CD4-positive, alpha-beta memory T cell (primary cell): ENCODE results near the gene TMEM63B. TPM values are rescaled to one million over a fixed set of nuclear protein-coding genes. Genes with fewer than 3 reads are reported as not detected.
"Not testable (repeated sequence)": the region's sequence is repeated elsewhere in the genome, so short reads cannot be mapped to it uniquely, and the experiment has no call there.

Experiments used
- CTCF ChIA-PET: fragments of 350-600 bp; sonication (Branson Sonifier 250); formaldehyde crosslinking; loops from one replicate; lab custom pipeline; 2021; ENCODE audit warnings: inconsistent platforms; ENCODE audit not compliant: partially characterized antibody; lab: Charles Lee
- POLR2A ChIA-PET: fragments of 350-600 bp; sonication (Branson Sonifier 250); formaldehyde crosslinking; loops from one replicate; lab custom pipeline; 2021; ENCODE audit not compliant: partially characterized antibody; lab: Charles Lee
- DNase-seq, 5 donors: peaks; one replicate each; pipeline versions ENCODE4 v3.0.0 to v3.0.0-alpha.2; 2020 to 2022; ENCODE audit warnings: mixed read lengths in 1 of 5
- H3K27ac ChIP-seq: one replicate; pipeline ENCODE4 v1.7.0; 2013; ENCODE audit warnings: low read depth, low read length
- H3K27me3 ChIP-seq: 2 replicates; pipeline ENCODE4 v1.7.0; 2013; ENCODE audit warnings: mild to moderate bottlenecking, low read length, moderate library complexity; ENCODE audit not compliant: insufficient read depth
- H3K36me3 ChIP-seq: 2 replicates; pipeline ENCODE4 v1.7.0; 2013; ENCODE audit warnings: mild to moderate bottlenecking, low read length, moderate library complexity; ENCODE audit not compliant: insufficient read depth
- H3K4me1 ChIP-seq: 2 replicates; pipeline ENCODE4 v1.7.0; 2013; ENCODE audit warnings: mild to moderate bottlenecking, low read length, moderate library complexity; ENCODE audit not compliant: insufficient read depth
- H3K4me3 ChIP-seq, 2 donors: one replicate each; pipeline ENCODE4 v1.7.0; 2013; ENCODE audit warnings: low read length in 2 of 2, mild to moderate bottlenecking in 1 of 2
- H3K9me3 ChIP-seq, 2 donors: one replicate each; pipeline ENCODE4 v1.7.0; 2013; ENCODE audit warnings: low read length in 2 of 2, control low read depth in 1 of 2; ENCODE audit not compliant: control insufficient read depth in 1 of 2
- H3K27ac Mint-ChIP-seq, 7 donors: one replicate each; pipeline ENCODE4 v1.8.0; 2020 to 2021; ENCODE audit warnings: mixed read lengths in 7 of 7, mild to moderate bottlenecking in 6 of 7, inconsistent platforms in 3 of 7, moderate library complexity in 3 of 7
- H3K27me3 Mint-ChIP-seq, 2 donors: one replicate each; pipeline ENCODE4 v1.8.0; 2020 to 2021; ENCODE audit warnings: mixed read lengths in 2 of 2
- H3K36me3 Mint-ChIP-seq, 2 donors: one replicate each; pipeline ENCODE4 v1.8.0; 2020 to 2021; ENCODE audit warnings: mixed read lengths in 2 of 2, inconsistent platforms in 1 of 2, mild to moderate bottlenecking in 1 of 2
- H3K4me1 Mint-ChIP-seq, 4 donors: one replicate each; pipeline ENCODE4 v1.8.0; 2020 to 2021; ENCODE audit warnings: mixed read lengths in 4 of 4, mild to moderate bottlenecking in 1 of 4
- H3K4me3 Mint-ChIP-seq, 8 donors: one replicate each; pipeline ENCODE4 v1.8.0; 2020 to 2021; ENCODE audit warnings: mixed read lengths in 8 of 8, mild to moderate bottlenecking in 7 of 8, moderate library complexity in 6 of 8, inconsistent platforms in 3 of 8
- H3K9me3 Mint-ChIP-seq, 8 donors: one replicate each; pipeline ENCODE4 v1.8.0; 2020 to 2021; ENCODE audit warnings: mixed read lengths in 8 of 8, mild to moderate bottlenecking in 5 of 8, inconsistent platforms in 3 of 8, moderate library complexity in 1 of 8
- intact Hi-C: fragments of 100-400 bp; cut with micrococcal nuclease; formaldehyde crosslinking; loops from one replicate; pipeline ENCODE4 v1.15.1; 2023
- polyA plus RNA-seq, 2 donors: library from polyadenylated mRNA; unstranded; fragments of 300-500 nt; fragmentation: Illumina TruSeq; gene quantifications; one replicate each; pipeline ENCODE4 v1.2.3, GENCODE V29; 2021
- total RNA-seq, 2 experiments: library from RNA; stranded (reverse); gene quantifications; one replicate each; pipeline ENCODE4 v1.2.3, GENCODE V29; 2021

TMEM63B gene
- total and polyA plus RNA-seq, 4 experiments from 2014 or later, result 0.91 to 24.1 (median 11.5) TPM

GRCh38 chr6:44088827-44089590, 38.3 kb upstream of the TMEM63B start:
- Histone ChIP-seq H3K27me3 (no peaks in the 10 kb centered on the region), H3K9me3 (no peaks in the 10 kb centered on the region), H3K36me3 (no peaks in the 10 kb centered on the region), H3K27ac (no peak overlapping the region), H3K4me1 (no peaks in the 10 kb centered on the region), H3K4me3 (no peak overlapping the region)
- no peak overlapping the region for H3K4me3 Mint-ChIP-seq
- H3K36me3 Mint-ChIP-seq, result peaks cover 3% of the 10 kb centered on the region in 2 donors
- no peaks in the 10 kb centered on the region for H3K4me1 Mint-ChIP-seq
- H3K27ac Mint-ChIP-seq, result peak overlapping the region in 2 of 7 donors; percentile 42 to 51
- CTCF ChIA-PET, result interaction anchor here (1.0 to 2.7 kb wide), 2 partner anchors 10 to 168 kb away, joined by 3 to 16 read pairs; partner anchors contain the start of gene SLC35B2
- intact Hi-C loops, result no loop called here
- POLR2A ChIA-PET, result interaction anchor here (0.6 kb wide), 1 partner anchor 314 kb away, joined by 4 read pairs; no protein-coding TSS in a partner anchor
- no peaks in the 10 kb centered on the region for H3K9me3 Mint-ChIP-seq
- no peak for DNase-seq
- no peaks in the 10 kb centered on the region for H3K27me3 Mint-ChIP-seq

GRCh38 chr6:44090465-44090864, 36.9 kb upstream of the TMEM63B start:
- Mint-ChIP-seq H3K27me3 (no peaks in the 10 kb centered on the region), H3K36me3 (peaks cover 12% of the 10 kb centered on the region in 2 donors), H3K9me3 (no peaks in the 10 kb centered on the region), H3K27ac (no peak overlapping the region), H3K4me3 (no peak overlapping the region), H3K4me1 (no peaks in the 10 kb centered on the region)
- H3K9me3 ChIP-seq, result no peaks in the 10 kb centered on the region
- no peaks in the 10 kb centered on the region for H3K4me1 ChIP-seq
- no peak overlapping the region for H3K27ac ChIP-seq
- intact Hi-C loops, result no loop called here
- H3K4me3 ChIP-seq, result no peak overlapping the region
- H3K36me3 ChIP-seq, result no peaks in the 10 kb centered on the region
- no peak for DNase-seq
- H3K27me3 ChIP-seq, result no peaks in the 10 kb centered on the region
- ChIA-PET POLR2A (no interaction called here), CTCF (interaction anchor here (1.2 to 2.7 kb wide), 3 partner anchors 11 to 82 kb away, joined by 3 to 16 read pairs (median 6); no protein-coding TSS in a partner anchor)

GRCh38 chr6:44091356-44091755, 36.0 kb upstream of the TMEM63B start:
- DNase-seq, H3K27me3 Mint-ChIP-seq, intact Hi-C loops, H3K27me3 ChIP-seq, H3K4me1 Mint-ChIP-seq, H3K4me3 Mint-ChIP-seq, H3K4me1 ChIP-seq, H3K27ac ChIP-seq, H3K9me3 Mint-ChIP-seq, POLR2A ChIA-PET, H3K36me3 ChIP-seq, H3K27ac Mint-ChIP-seq, H3K4me3 ChIP-seq, H3K9me3 ChIP-seq: not testable (repeated sequence)
- CTCF ChIA-PET, result interaction anchor here (1.0 to 2.7 kb wide), 5 partner anchors 11 to 251 kb away, joined by 3 to 16 read pairs (median 3); no protein-coding TSS in a partner anchor
- H3K36me3 Mint-ChIP-seq, result peaks cover 12% of the 10 kb centered on the region in 2 donors

GRCh38 chr6:44091981-44092884, 35.1 kb upstream of the TMEM63B start:
- no peak for DNase-seq
- H3K27me3 Mint-ChIP-seq, result no peaks in the 10 kb centered on the region
- no peak overlapping the region for H3K27ac ChIP-seq
- H3K4me1 ChIP-seq, result no peaks in the 10 kb centered on the region
- CTCF ChIA-PET, result interaction anchor here (0.9 to 2.0 kb wide), 3 partner anchors 10 to 250 kb away, joined by 3 to 6 read pairs (median 3); no protein-coding TSS in a partner anchor
- peaks cover 0 to 3% (median 1%) of the 10 kb centered on the region in 4 donors for H3K4me1 Mint-ChIP-seq
- H3K36me3 Mint-ChIP-seq, result peaks cover 12 to 14% of the 10 kb centered on the region in 2 donors
- H3K36me3 ChIP-seq, result no peaks in the 10 kb centered on the region
- H3K4me3 Mint-ChIP-seq, result no peak overlapping the region
- POLR2A ChIA-PET, result interaction anchor here (1.1 kb wide), 1 partner anchor 12 kb away, joined by 3 read pairs; no protein-coding TSS in a partner anchor
- no peaks in the 10 kb centered on the region for H3K9me3 ChIP-seq
- intact Hi-C loops, result no loop called here
- no peaks in the 10 kb centered on the region for H3K27me3 ChIP-seq
- no peaks in the 10 kb centered on the region for H3K9me3 Mint-ChIP-seq
- H3K4me3 ChIP-seq, result no peak overlapping the region
- no peak overlapping the region for H3K27ac Mint-ChIP-seq

- Histone ChIP-seq H3K27me3 (no peaks in the 10 kb centered on the region), H3K4me3 (no peak overlapping the region), H3K27ac (no peak overlapping the region), H3K9me3 (no peaks in the 10 kb centered on the region), H3K4me1 (no peaks in the 10 kb centered on the region), H3K36me3 (no peaks in the 10 kb centered on the region)
- Mint-ChIP-seq H3K36me3 (peaks cover 12 to 14% of the 10 kb centered on the region in 2 donors), H3K9me3 (no peaks in the 10 kb centered on the region), H3K27ac (peak overlapping the region in 2 of 7 donors; percentile 36 to 42), H3K4me1 (peaks cover 0 to 5% (median 1%) of the 10 kb centered on the region in 4 donors), H3K27me3 (no peaks in the 10 kb centered on the region), H3K4me3 (no peak overlapping the region)
- ChIA-PET POLR2A (no interaction called here), CTCF (interaction anchor here (1.4 kb wide), 1 partner anchor 14 kb away, joined by 3 read pairs; no protein-coding TSS in a partner anchor)
- intact Hi-C loops, result no loop called here
- DNase-seq, result no peak
These were observed 34.3 kb upstream of the TMEM63B start for GRCh38 chr6:44093066-44093465.

GRCh38 chr6:44093750-44094402, 33.5 kb upstream of the TMEM63B start:
- H3K27me3 Mint-ChIP-seq, result no peaks in the 10 kb centered on the region
- no peak overlapping the region for H3K27ac Mint-ChIP-seq
- POLR2A ChIA-PET, result no interaction called here

More at GRCh38 chr6:44093750-44094402, 33.5 kb upstream of the TMEM63B start:
- no peaks in the 10 kb centered on the region for H3K9me3 ChIP-seq
- H3K4me3 Mint-ChIP-seq, result no peak overlapping the region
- H3K27ac ChIP-seq, result no peak overlapping the region
- no peaks in the 10 kb centered on the region for H3K4me1 ChIP-seq
- no peaks in the 10 kb centered on the region for H3K27me3 ChIP-seq
- intact Hi-C loops, result no loop called here
- DNase-seq, result no peak
- H3K36me3 Mint-ChIP-seq, result peaks cover 12 to 14% of the 10 kb centered on the region in 2 donors
- no peaks in the 10 kb centered on the region for H3K9me3 Mint-ChIP-seq
- CTCF ChIA-PET, result interaction anchor here (1.4 kb wide), 1 partner anchor 15 kb away, joined by 3 read pairs; no protein-coding TSS in a partner anchor
- no peaks in the 10 kb centered on the region for H3K36me3 ChIP-seq
- no peak overlapping the region for H3K4me3 ChIP-seq
- peaks cover 0 to 5% (median 1%) of the 10 kb centered on the region in 4 donors for H3K4me1 Mint-ChIP-seq
